Measurements from ENCODE around the gene BRD3OS.
A peak's percentile ranks its signal among the peaks of the same experiment; 100 is the strongest.
"Not testable (repeated sequence)": the region's sequence is repeated elsewhere in the genome, so short reads cannot be mapped to it uniquely, and the experiment has no call there.

BRD3OS gene

GRCh38 chr9:134066913-134067851 lies 41.9 kb downstream of the BRD3OS start:
- Mint-ChIP-seq H3K27ac (peak overlapping the region; percentile 88 to 93), H3K36me3 (ENCODE audit: insufficient read depth) (peaks cover 26% of the 10 kb centered on the region), H3K9me3 (no peaks in the 10 kb centered on the region), H3K4me1 (ENCODE audit: low read depth in 2 of 2) (peaks cover 29 to 39% of the 10 kb centered on the region in 2 donors), H3K27me3 (peaks cover 15 to 23% of the 10 kb centered on the region in 2 donors), H3K4me3 (peak overlapping the region; percentile 89 to 93)
- DNase-seq (peak; percentile 30 to 39 (median 38)), ATAC-seq (replicated peaks) (peak; percentile 10)

DNA sequence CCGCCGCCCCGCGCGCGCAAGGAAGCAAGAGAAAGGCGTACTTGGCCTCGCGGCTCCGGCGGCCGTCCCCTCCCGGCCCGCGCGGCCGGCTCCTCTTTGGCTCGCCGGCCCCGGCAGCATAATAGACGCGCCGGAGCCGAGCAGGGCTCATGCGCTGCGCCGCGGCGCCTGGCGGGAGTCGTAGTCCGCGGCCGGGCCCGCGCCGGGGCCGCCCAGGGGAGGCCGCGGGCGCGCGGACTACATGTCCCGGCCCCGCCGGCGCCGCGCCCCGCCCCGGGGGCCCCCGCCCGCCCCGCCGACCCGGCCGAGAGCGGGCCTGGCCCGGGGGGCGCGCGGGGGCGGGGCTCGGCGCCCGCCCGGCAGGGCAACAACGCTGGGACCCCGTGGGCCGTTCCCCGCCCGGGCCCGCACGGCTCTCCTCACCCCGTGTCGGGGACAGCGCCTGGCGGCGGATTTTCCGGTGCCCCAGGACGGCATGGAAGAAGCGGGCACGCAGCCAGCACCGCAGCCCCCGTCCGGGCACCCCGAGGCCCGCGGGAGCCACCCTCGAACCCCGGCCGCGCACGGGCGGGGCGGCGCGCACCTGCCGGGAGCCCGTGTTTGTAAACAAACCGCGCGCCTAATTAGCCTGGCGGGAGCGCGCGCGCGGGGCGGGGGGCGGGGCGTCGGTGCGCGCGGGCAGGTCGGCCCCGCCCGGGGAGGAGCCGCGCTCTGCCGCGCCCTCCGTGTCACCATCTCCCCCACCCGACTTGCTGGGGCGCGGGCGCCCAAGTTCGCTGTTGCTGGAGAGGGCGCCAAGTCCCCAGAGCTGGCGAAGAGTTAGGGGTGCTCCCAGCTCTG lies 42.8 kb downstream of the BRD3OS start, which contains the start of gene BRD3:
TSS of gene BRD3 (minus strand) at position 123 of the 840 bp plus-strand sequence. CDS start 14,549 bp downstream, outside the sequence.
- Mint-ChIP-seq H3K36me3 (ENCODE audit: insufficient read depth) (peaks cover 26% of the 10 kb centered on the region), H3K9me3 (no peaks in the 10 kb centered on the region), H3K4me3 (peak within 1 kb of the TSS; percentile 89 to 93), H3K4me1 (ENCODE audit: low read depth in 2 of 2) (peaks cover 24 to 33% of the 10 kb centered on the region in 2 donors), H3K27me3 (peaks cover 19 to 31% of the 10 kb centered on the region in 2 donors), H3K27ac (peak within 1 kb of the TSS; percentile 92 to 94)
- ATAC-seq (replicated peaks) (peak; percentile 80), DNase-seq (peak; percentile 71 to 81 (median 79))

DNA sequence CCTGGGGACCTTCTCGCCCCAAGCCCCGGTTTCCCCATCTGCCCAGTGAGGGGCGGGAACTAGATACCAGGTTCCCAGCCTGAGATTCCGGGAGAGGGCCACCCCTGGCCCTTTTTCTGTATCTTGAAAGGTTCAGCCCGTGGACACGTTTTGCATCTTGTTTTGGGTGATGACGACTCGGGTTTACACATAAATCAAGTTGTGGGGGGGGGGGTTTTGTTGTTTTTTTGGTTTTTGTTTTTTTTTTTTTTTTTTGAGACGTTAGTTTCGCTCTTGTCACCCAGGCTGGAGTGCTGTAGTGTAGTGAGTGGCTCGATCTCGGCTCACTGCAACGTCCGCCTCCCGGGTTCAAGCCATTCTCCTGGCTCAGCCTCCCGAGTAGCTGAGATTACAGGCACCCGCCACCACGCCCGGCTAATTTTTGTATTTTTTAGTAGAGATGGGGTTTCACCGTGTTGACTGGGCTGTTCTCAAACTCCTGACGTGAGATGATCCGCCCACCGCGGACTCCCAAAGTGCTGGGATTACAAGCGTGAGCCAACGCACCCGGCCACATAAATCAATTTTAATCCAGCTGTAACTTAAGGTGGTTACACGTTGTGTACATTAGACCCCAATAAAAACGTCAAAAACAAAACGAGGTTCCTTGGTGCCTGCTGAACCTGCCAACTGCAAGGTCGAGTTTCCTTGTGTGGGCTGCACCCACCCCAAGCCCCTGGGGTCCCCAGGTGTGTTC lies 43.6 kb downstream of the BRD3OS start:
- peak overlapping the region; percentile 92 to 94 for H3K27ac Mint-ChIP-seq

DNA sequence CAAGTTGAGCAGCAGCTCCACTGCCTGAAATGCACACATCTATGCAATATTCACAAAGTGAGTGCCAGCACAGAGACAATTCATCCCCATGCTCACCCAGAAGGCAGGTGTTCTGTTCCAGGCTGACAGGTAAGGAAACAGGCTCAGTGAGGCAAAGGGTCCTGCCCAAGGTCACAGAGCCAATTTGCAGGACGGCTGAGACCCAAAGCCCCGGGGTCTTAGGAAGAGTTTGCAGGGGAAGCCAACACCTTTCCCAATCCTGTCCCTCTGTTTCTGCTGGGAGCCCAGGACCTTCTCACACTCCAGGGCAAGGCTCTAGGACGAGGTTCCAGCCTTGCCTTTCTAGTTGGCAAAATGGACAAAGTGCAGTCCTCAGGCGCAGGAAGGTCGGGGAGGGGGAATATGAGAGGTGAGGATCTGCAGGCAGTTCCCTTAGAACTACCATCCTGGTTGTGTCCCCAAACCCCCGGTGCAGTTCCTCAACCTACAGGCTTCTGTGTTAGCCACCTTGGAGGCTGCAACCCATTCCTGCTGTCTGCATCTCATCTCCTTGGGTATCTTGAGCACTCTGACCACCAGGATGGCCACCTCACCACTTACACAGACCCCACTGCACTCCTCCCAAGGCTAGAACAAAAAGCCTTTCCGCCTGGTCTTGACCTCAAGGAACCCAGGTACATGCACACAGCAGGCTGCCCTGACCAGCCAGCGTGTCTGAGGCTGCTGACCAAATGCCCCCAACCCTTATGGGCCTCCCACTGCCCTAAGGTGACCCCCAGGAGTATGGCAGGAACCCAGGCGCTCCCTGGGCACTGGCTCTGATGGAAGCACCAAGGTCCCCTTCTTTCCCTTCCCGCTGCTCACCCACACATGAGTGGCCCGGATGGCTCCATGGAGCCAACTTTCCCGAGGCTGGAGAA lies 44.5 kb downstream of the BRD3OS start:
- peaks cover 26 to 42% of the 10 kb centered on the region in 2 donors for H3K27me3 Mint-ChIP-seq
- H3K4me1 Mint-ChIP-seq (ENCODE audit: low read depth in 2 of 2), result peaks cover 16 to 25% of the 10 kb centered on the region in 2 donors
- peak overlapping the region; percentile 92 to 94 for H3K27ac Mint-ChIP-seq
- H3K36me3 Mint-ChIP-seq (ENCODE audit: insufficient read depth), result peaks cover 26% of the 10 kb centered on the region
- DNase-seq, result no peak
- H3K4me3 Mint-ChIP-seq, result peak overlapping the region; percentile 83 to 87
- ATAC-seq (replicated peaks), result no peak
- H3K9me3 Mint-ChIP-seq, result no peaks in the 10 kb centered on the region

More for the DNA sequence above, 43.6 kb downstream of the BRD3OS start:
- Mint-ChIP-seq H3K4me3 (peak overlapping the region; percentile 83 to 87), H3K9me3 (no peaks in the 10 kb centered on the region), H3K4me1 (ENCODE audit: low read depth in 2 of 2) (peaks cover 20 to 28% of the 10 kb centered on the region in 2 donors), H3K27me3 (peaks cover 19 to 39% of the 10 kb centered on the region in 2 donors), H3K36me3 (ENCODE audit: insufficient read depth) (peaks cover 26% of the 10 kb centered on the region)
- ATAC-seq (replicated peaks) (peak; percentile 11), DNase-seq (peak in 1 of 3 experiments; percentile 13)

DNA sequence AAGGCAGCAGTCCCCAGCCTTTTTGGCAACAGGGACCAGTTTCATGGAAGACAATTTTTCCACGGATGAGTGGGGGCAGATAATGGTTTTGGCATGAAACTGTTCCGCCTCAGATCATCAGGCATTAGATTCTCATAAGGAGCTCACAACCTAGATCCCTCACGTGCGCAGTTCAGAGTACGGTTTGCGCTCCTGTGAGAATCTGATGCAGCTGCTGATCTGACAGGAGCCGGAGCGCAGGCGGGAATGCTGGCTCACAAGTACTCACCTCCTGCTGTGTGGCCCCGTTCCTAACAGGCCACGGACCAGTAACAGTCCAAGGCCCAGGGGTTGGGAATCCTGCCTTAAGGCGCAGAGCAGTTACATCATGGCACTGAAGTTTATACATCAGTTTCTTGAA lies 45.9 kb downstream of the BRD3OS start:
- H3K27ac Mint-ChIP-seq, result peak overlapping the region in 1 of 2 donors; percentile 55
- H3K27me3 Mint-ChIP-seq, result peaks cover 27 to 42% of the 10 kb centered on the region in 2 donors
- peaks cover 5 to 13% of the 10 kb centered on the region in 2 donors for H3K4me1 Mint-ChIP-seq (ENCODE audit: low read depth in 2 of 2)
- no peak for DNase-seq
- no peak overlapping the region for H3K4me3 Mint-ChIP-seq
- ATAC-seq (replicated peaks), result no peak
- H3K9me3 Mint-ChIP-seq, result no peaks in the 10 kb centered on the region
- peaks cover 21% of the 10 kb centered on the region for H3K36me3 Mint-ChIP-seq (ENCODE audit: insufficient read depth)

DNA sequence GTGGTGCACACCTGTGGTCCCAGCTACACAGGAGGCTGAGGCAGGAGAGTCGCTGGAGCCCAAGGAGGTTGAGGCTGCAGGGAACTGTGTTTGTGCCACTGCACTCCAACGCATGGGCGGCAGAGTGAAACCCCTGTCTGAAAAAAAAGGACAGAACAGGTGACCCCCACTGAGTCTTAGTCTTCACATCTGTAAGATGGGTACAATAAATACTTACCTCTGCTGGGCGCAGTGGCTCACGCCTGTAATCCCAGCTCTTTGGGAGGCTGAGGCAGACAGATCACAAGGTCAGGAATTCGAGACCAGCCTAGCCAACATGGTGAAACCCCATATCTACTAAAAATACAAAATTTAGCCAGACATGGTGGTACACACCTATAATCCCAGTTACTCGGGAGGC lies 47.4 kb downstream of the BRD3OS start:
- not testable (repeated sequence) for DNase-seq; H3K27ac Mint-ChIP-seq; H3K4me1 Mint-ChIP-seq (ENCODE audit: low read depth in 2 of 2); ATAC-seq (replicated peaks); H3K4me3 Mint-ChIP-seq; H3K9me3 Mint-ChIP-seq
- peaks cover 27 to 51% of the 10 kb centered on the region in 2 donors for H3K27me3 Mint-ChIP-seq
- peaks cover 11% of the 10 kb centered on the region for H3K36me3 Mint-ChIP-seq (ENCODE audit: insufficient read depth)

GRCh38 chr9:134073500-134073899 lies 48.2 kb downstream of the BRD3OS start:
- H3K9me3 Mint-ChIP-seq, result no peaks in the 10 kb centered on the region
- peaks cover 11% of the 10 kb centered on the region for H3K36me3 Mint-ChIP-seq (ENCODE audit: insufficient read depth)
- H3K27ac Mint-ChIP-seq, result no peak overlapping the region
- ATAC-seq (replicated peaks) (no peak), DNase-seq (no peak)
- peaks cover 0 to 9% of the 10 kb centered on the region in 2 donors for H3K4me1 Mint-ChIP-seq (ENCODE audit: low read depth in 2 of 2)
- H3K27me3 Mint-ChIP-seq, result peaks cover 27 to 53% of the 10 kb centered on the region in 2 donors
- H3K4me3 Mint-ChIP-seq, result no peak overlapping the region

DNA sequence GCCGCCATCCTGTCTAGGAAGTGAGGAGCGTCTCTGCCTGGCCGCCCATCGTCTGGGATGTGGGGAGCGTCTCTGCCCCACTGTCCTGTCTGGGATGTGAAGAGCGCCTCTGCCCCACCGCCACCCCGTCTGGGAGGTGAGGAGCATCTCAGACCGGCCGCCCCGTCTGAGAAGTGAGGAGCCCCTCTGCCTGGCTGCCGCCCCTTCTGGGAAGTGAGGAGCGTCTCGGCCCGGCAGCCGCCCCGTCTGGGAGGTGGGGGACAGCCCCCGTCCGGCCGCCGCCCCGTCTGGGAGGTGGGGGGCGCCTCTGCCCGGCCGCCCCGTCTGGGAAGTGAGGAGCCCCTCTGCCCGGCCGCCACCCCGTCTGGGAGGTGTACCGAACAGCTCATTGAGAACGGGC lies 50.4 kb downstream of the BRD3OS start:
- peaks cover 36 to 47% of the 10 kb centered on the region in 2 donors for H3K27me3 Mint-ChIP-seq
- not testable (repeated sequence) for H3K9me3 Mint-ChIP-seq; H3K27ac Mint-ChIP-seq; DNase-seq; ATAC-seq (replicated peaks); H3K4me3 Mint-ChIP-seq; H3K36me3 Mint-ChIP-seq (ENCODE audit: insufficient read depth); H3K4me1 Mint-ChIP-seq (ENCODE audit: low read depth in 2 of 2)

DNA sequence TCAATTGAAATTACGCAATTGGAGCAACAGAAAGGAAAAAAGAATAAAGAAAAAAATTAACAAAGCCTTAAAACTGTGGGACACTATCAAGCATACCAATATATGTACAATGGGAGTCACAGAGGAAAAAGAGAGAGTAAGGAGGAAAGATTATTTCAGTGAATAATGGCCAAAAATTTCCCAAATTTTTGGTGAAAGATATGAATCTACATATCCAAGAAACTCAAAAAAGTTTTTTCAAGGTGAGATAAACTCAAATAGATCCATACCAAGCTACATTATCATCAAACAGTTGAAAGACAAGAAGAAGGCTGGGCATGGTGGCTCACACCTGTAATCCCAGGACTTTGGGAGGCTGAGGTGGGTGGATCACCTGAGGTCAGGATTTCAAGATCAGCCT lies 51.4 kb downstream of the BRD3OS start:
- no peaks in the 10 kb centered on the region for H3K4me1 Mint-ChIP-seq (ENCODE audit: low read depth in 2 of 2)
- no peak for DNase-seq
- H3K27me3 Mint-ChIP-seq, result peaks cover 39 to 50% of the 10 kb centered on the region in 2 donors
- H3K4me3 Mint-ChIP-seq, result no peak overlapping the region
- peaks cover 0 to 5% of the 10 kb centered on the region in 2 donors for H3K9me3 Mint-ChIP-seq
- ATAC-seq (replicated peaks), result no peak
- H3K36me3 Mint-ChIP-seq (ENCODE audit: insufficient read depth), result peaks cover 2% of the 10 kb centered on the region
- H3K27ac Mint-ChIP-seq, result no peak overlapping the region
